ENCODE measurements around the gene DMD.

Gene DMD

GRCh38 chrX:32480019-32480418, 731.3 kb downstream of the DMD start:
- DNase-seq (no peak), ATAC-seq (no peak)

- no peak for ATAC-seq
- no peak for DNase-seq
These were observed 739.0 kb downstream of the DMD start for GRCh38 chrX:32472364-32472763.

- no peak for ATAC-seq
- DNase-seq = no peak
These were observed 755.6 kb downstream of the DMD start for GRCh38 chrX:32455704-32456103.

- ATAC-seq (no peak), DNase-seq (no peak)
These were observed 759.2 kb downstream of the DMD start for GRCh38 chrX:32451954-32452695.

- ATAC-seq = no peak
These were observed 762.4 kb downstream of the DMD start for GRCh38 chrX:32448945-32449344.

GRCh38 chrX:32448320-32448719, 763.0 kb downstream of the DMD start:
- ATAC-seq (peak; percentile 66), DNase-seq (no peak)

More at GRCh38 chrX:32448945-32449344, 762.4 kb downstream of the DMD start:
- no peak for DNase-seq

- ATAC-seq (no peak), DNase-seq (no peak)
These were observed 763.7 kb downstream of the DMD start for GRCh38 chrX:32447640-32448039.

GRCh38 chrX:32443841-32444240, 767.5 kb downstream of the DMD start:
- ATAC-seq (no peak), DNase-seq (no peak)

- DNase-seq (no peak), ATAC-seq (no peak)
These were observed 790.1 kb downstream of the DMD start for GRCh38 chrX:32421266-32421665.

- no peak for ATAC-seq
- peak; percentile 1 for DNase-seq
These were observed 803.0 kb downstream of the DMD start for GRCh38 chrX:32408389-32408788.

- ATAC-seq = no peak
- DNase-seq = no peak
These were observed 813.7 kb downstream of the DMD start for GRCh38 chrX:32397562-32398216.

GRCh38 chrX:32395878-32396277, 815.5 kb downstream of the DMD start:
- DNase-seq = no peak
- ATAC-seq = no peak

GRCh38 chrX:32392655-32393054, 818.7 kb downstream of the DMD start:
- ATAC-seq (no peak), DNase-seq (no peak)

- DNase-seq = no peak
- no peak for ATAC-seq
These were observed 840.7 kb downstream of the DMD start for GRCh38 chrX:32370456-32371205.

- DNase-seq (no peak), ATAC-seq (no peak)
These were observed 917.2 kb downstream of the DMD start for GRCh38 chrX:32293962-32294700.

GRCh38 chrX:32289356-32289755, 922.0 kb downstream of the DMD start:
- no peak for ATAC-seq
- DNase-seq = no peak

GRCh38 chrX:32281853-32282252, 929.5 kb downstream of the DMD start:
- DNase-seq (no peak), ATAC-seq (no peak)

- ATAC-seq (no peak), DNase-seq (no peak)
These were observed 930.4 kb downstream of the DMD start for GRCh38 chrX:32280921-32281320.

GRCh38 chrX:32280489-32280888, 930.9 kb downstream of the DMD start:
- no peak for ATAC-seq
- DNase-seq = no peak

GRCh38 chrX:32276153-32276552, 935.2 kb downstream of the DMD start:
- DNase-seq = no peak
- no peak for ATAC-seq

- ATAC-seq (no peak), DNase-seq (no peak)
These were observed 941.5 kb downstream of the DMD start for GRCh38 chrX:32269866-32270265.

- ATAC-seq (no peak), DNase-seq (no peak)
These were observed 943.1 kb downstream of the DMD start for GRCh38 chrX:32268207-32268606.

GRCh38 chrX:32267796-32268195, 943.6 kb downstream of the DMD start:
- ATAC-seq (no peak), DNase-seq (no peak)

Data from stimulated activated naive CD8-positive, alpha-beta T cell treated with anti-CD3 and anti-CD28 coated beads, Interleukin-15, Interleukin-2, amounts not matched to agents 100 U/mL and 50 U/mL, for 24 hours (primary cell).